ENCODE measurements around the gene GNPTG. TPM values are rescaled to one million over a fixed set of nuclear protein-coding genes. Genes with fewer than 3 reads are reported as not detected.

Gene GNPTG
- total and polyA plus RNA-seq, 9 of the 15 experiments (the other 6 are each of a cell fraction or from before 2014, with no cell fraction given), result 0.69 to 33.3 (median 13.6) TPM

DNA sequence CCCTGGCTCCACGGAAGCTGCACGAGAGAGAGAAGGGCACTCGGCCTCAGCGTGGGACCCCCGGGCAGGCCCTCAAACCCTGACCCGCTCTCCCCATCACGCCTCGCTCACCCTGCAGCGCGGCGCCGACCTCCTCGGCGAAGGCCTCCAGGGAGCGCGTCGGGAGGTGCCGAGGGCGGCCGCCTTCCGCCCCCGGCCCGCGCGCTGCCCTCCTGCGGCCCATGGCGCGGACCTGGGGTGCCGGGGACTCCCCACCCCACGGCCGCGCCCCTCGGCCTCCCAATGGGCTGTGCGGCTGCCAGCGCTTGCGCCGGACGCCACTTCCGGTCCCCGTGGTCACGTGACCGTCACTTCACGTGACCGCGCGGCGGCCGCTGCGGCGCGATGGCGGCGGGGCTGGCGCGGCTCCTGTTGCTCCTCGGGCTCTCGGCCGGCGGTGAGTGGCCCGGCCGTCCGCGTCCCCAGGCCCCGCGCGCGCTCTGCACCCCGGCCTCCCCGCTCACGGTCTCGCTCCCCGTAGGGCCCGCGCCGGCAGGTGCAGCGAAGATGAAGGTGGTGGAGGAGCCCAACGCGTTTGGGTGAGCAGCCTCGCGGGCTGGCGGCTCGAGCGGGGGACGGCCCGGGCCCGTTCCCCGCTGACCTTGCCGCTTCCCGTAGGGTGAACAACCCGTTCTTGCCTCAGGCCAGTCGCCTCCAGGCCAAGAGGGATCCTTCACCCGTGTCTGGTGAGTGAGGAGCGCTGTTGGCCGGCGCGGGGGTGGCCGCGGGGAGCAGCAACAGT lies at the start of gene GNPTG, which contains the start of gene TSR3 (continued):
- TF ChIP-seq FOXA3 (CRISPR knock-in tag; conservative IDR thresholded peaks at IDR 0.05 in 1 of 2, IDR thresholded peaks at IDR 0.05 in 1 of 2) (no peak), ZNF77 (CRISPR knock-in tag; IDR thresholded peaks at IDR 0.05) (no peak), GATAD2B (IDR thresholded peaks at IDR 0.05; ENCODE audit: borderline replicate concordance) (no peak; the same call in none of the 2 replicates), LARP7 (IDR thresholded peaks at IDR 0.05) (no peak), GTF2F1 (IDR thresholded peaks at IDR 0.05; ENCODE audit: low read depth, low read length) (0 out of 2 replicates have a peak, but pooled peaks have one; percentile 74), ZNF140 (CRISPR knock-in tag; IDR thresholded peaks at IDR 0.05) (no peak), THAP7 (CRISPR knock-in tag; IDR thresholded peaks at IDR 0.05) (0 out of 2 replicates have a peak, but pooled peaks have one; percentile 45), ZNF785 (CRISPR knock-in tag; IDR thresholded peaks at IDR 0.05) (no peak), FIP1L1 (IDR thresholded peaks at IDR 0.05; ENCODE audit: low read depth, low read length, poor library complexity, severe bottlenecking) (peak; percentile 20), ZFP91 (CRISPR knock-in tag; IDR thresholded peaks at IDR 0.05) (0 out of 2 replicates have a peak, but pooled peaks have one; percentile 33), RBBP5 (IDR thresholded peaks at IDR 0.05; ENCODE audit: borderline replicate concordance, insufficient read depth, low read length, poor library complexity, severe bottlenecking) (peak; percentile 84), TCFL5 (CRISPR knock-in tag; conservative IDR thresholded peaks at IDR 0.05) (no peak), ZNF239 (CRISPR knock-in tag; IDR thresholded peaks at IDR 0.05) (no peak), ZNF830 (CRISPR knock-in tag; IDR thresholded peaks at IDR 0.05) (no peak), L3MBTL2 (IDR thresholded peaks at IDR 0.05) (peak; percentile 59; the same call in 1 of the 2 replicates), BRF1 (IDR thresholded peaks at IDR 0.05; ENCODE audit: borderline replicate concordance, extremely low read depth, insufficient read length) (no peak), SMARCB1 (IDR thresholded peaks at IDR 0.05; ENCODE audit: insufficient read length, low read depth) (no peak), ESRRA (IDR thresholded peaks at IDR 0.05; ENCODE audit: borderline replicate concordance, low read depth) (peak; percentile 56; the same call in 1 of the 2 replicates), RFX5 (IDR thresholded peaks at IDR 0.05; ENCODE audit: low read depth, low read length) (no peak), MCM5 (IDR thresholded peaks at IDR 0.05; ENCODE audit: low read depth) (no peak)
- TF ChIP-seq, protein P1, sequence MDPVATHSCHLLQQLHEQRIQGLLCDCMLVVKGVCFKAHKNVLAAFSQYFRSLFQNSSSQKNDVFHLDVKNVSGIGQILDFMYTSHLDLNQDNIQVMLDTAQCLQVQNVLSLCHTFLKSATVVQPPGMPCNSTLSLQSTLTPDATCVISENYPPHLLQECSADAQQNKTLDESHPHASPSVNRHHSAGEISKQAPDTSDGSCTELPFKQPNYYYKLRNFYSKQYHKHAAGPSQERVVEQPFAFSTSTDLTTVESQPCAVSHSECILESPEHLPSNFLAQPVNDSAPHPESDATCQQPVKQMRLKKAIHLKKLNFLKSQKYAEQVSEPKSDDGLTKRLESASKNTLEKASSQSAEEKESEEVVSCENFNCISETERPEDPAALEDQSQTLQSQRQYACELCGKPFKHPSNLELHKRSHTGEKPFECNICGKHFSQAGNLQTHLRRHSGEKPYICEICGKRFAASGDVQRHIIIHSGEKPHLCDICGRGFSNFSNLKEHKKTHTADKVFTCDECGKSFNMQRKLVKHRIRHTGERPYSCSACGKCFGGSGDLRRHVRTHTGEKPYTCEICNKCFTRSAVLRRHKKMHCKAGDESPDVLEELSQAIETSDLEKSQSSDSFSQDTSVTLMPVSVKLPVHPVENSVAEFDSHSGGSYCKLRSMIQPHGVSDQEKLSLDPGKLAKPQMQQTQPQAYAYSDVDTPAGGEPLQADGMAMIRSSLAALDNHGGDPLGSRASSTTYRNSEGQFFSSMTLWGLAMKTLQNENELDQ (CRISPR knock-in tag; IDR thresholded peaks at IDR 0.05; ENCODE audit: borderline replicate concordance), result no peak
- TF ChIP-seq, protein P2, sequence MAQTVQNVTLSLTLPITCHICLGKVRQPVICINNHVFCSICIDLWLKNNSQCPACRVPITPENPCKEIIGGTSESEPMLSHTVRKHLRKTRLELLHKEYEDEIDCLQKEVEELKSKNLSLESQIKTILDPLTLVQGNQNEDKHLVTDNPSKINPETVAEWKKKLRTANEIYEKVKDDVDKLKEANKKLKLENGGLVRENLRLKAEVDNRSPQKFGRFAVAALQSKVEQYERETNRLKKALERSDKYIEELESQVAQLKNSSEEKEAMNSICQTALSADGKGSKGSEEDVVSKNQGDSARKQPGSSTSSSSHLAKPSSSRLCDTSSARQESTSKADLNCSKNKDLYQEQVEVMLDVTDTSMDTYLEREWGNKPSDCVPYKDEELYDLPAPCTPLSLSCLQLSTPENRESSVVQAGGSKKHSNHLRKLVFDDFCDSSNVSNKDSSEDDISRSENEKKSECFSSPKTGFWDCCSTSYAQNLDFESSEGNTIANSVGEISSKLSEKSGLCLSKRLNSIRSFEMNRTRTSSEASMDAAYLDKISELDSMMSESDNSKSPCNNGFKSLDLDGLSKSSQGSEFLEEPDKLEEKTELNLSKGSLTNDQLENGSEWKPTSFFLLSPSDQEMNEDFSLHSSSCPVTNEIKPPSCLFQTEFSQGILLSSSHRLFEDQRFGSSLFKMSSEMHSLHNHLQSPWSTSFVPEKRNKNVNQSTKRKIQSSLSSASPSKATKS (CRISPR knock-in tag; IDR thresholded peaks at IDR 0.05), result no peak
